Left renal cortex interstitium (tissue), 4 donors: ENCODE results near the gene MAP1B. TPM values are rescaled to one million over a fixed set of nuclear protein-coding genes. Genes with fewer than 3 reads are reported as not detected.

ENCODE experiments used
- DNase-seq, 4 donors: peaks; one replicate each; pipeline ENCODE4 v3.0.0-alpha.2; 2013; ENCODE audit warnings: low read depth in 4 of 4, low spot score in 2 of 4, missing footprints in 1 of 4
- polyA plus RNA-seq, 4 donors: library from polyadenylated mRNA; unstranded; fragments of 120-200 nt; gene quantifications; one replicate each; pipeline ENCODE4 v1.2.1, GENCODE V29; 2013; ENCODE audit not compliant: insufficient read length in 4 of 4

Gene MAP1B
- polyA plus RNA-seq, 4 donors: 12.0 to 19.7 (median 12.7) TPM

GRCh38 chr5:72093824-72094223, 13.5 kb upstream of the MAP1B start:
- no peak for DNase-seq

- no peak for DNase-seq
Measured at GRCh38 chr5:72096602-72097188, 10.6 kb upstream of the MAP1B start.

GRCh38 chr5:72101828-72102227, 5.4 kb upstream of the MAP1B start:
- DNase-seq: no peak

GRCh38 chr5:72106817-72107130, 501 bp upstream of the MAP1B start:
- no peak for DNase-seq

- DNase-seq: peak in 2 of 4 donors; percentile 29 to 31
Measured at GRCh38 chr5:72107901-72108201, 576 bp downstream of the MAP1B start.

- DNase-seq: peak; percentile 37 to 59 (median 56)
Measured at GRCh38 chr5:72108202-72109061, 1.2 kb downstream of the MAP1B start.

GRCh38 chr5:72109062-72109411, 1.8 kb downstream of the MAP1B start:
- DNase-seq: peak in 1 of 4 donors; percentile 47

- no peak for DNase-seq
Measured at GRCh38 chr5:72109625-72110024, 2.4 kb downstream of the MAP1B start.

GRCh38 chr5:72110394-72111013, 3.2 kb downstream of the MAP1B start:
- DNase-seq: no peak

GRCh38 chr5:72112389-72112788, 5.1 kb downstream of the MAP1B start:
- no peak for DNase-seq

- DNase-seq: no peak
Measured at GRCh38 chr5:72114629-72115028, 7.4 kb downstream of the MAP1B start.

- DNase-seq: no peak
Measured at GRCh38 chr5:72115296-72115695, 8.0 kb downstream of the MAP1B start.

- no peak for DNase-seq
Measured at GRCh38 chr5:72117307-72117706, 10.0 kb downstream of the MAP1B start.

GRCh38 chr5:72121052-72121779, 13.9 kb downstream of the MAP1B start:
- DNase-seq: no peak

GRCh38 chr5:72121780-72122445, 14.6 kb downstream of the MAP1B start:
- DNase-seq: no peak

GRCh38 chr5:72122602-72123001, 15.3 kb downstream of the MAP1B start:
- no peak for DNase-seq

GRCh38 chr5:72123764-72124376, 16.6 kb downstream of the MAP1B start:
- DNase-seq: no peak

- DNase-seq: no peak
Measured at GRCh38 chr5:72125271-72125940, 18.1 kb downstream of the MAP1B start.

GRCh38 chr5:72125941-72126620, 18.8 kb downstream of the MAP1B start:
- no peak for DNase-seq
